Large intestine (tissue), 3 donors: ENCODE measurements around the gene EEFSEC. TPM values are rescaled to one million over a fixed set of nuclear protein-coding genes. Genes with fewer than 3 reads are reported as not detected.

Experiments
- DNase-seq, 2 donors: peaks; one replicate each; pipeline versions ENCODE4 v3.0.0 to v3.0.0-alpha.2; 2013
- H3K27ac ChIP-seq: one replicate; pipeline ENCODE4 v1.5.1; 2013; ENCODE audit warnings: low read length
- H3K27me3 ChIP-seq: 2 replicates; pipeline ENCODE4 v1.6.1; 2013; ENCODE audit warnings: low read length; ENCODE audit not compliant: control insufficient read depth, insufficient read depth
- H3K36me3 ChIP-seq: 2 replicates; pipeline ENCODE4 v1.6.1; 2013; ENCODE audit warnings: low read length; ENCODE audit not compliant: control insufficient read depth, insufficient read depth
- H3K4me1 ChIP-seq: one replicate; pipeline ENCODE4 v1.6.1; 2013; ENCODE audit warnings: low read length; ENCODE audit not compliant: control insufficient read depth, insufficient read depth
- H3K4me3 ChIP-seq: one replicate; pipeline ENCODE4 v1.5.1; 2013; ENCODE audit warnings: low read length
- H3K9me3 ChIP-seq: one replicate; pipeline ENCODE4 v1.6.1; 2013; ENCODE audit warnings: mild to moderate bottlenecking, low read depth, low read length, moderate library complexity; ENCODE audit not compliant: control insufficient read depth
- WGBS: methylation state at CpG from one replicate; pipeline ENCODE4 v1.1.5; 2013; ENCODE audit warnings: low lambda C conversion rate; ENCODE audit not compliant: insufficient coverage; 5-methylcytosine and 5-hydroxymethylcytosine counted together
- polyA plus RNA-seq: library from polyadenylated mRNA; unstranded; fragments of 120-200 nt; gene quantifications from one replicate; pipeline ENCODE4 v1.2.1, GENCODE V29; 2013

Gene EEFSEC
- polyA plus RNA-seq, 1 donor = 23.9 TPM

DNA sequence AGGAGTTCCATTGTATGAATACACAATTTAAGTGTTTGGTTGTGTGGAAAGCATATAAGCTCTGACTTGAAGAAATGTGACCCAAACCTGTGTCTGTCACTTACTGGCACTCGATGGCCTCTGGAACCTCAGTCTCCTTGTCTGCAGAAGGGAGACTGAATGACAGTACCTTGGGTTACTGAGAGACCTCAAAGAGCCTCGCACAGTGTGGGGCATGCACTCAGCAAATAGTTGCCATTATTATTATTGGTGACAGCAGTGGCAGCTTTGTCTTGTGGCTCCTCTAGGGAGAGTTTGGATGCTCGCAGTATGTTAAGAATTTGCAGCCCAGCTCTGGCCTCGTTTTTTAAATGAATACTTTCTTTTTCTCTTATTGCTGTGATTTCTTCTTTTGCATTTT, 43.4 kb downstream of the EEFSEC start:
- no peak overlapping the region for H3K4me3 ChIP-seq
- 68% methylated on average over 2 of the region's 4 CpGs for WGBS
- H3K36me3 ChIP-seq = no peaks in the 10 kb centered on the region
- DNase-seq = no peak
- no peaks in the 10 kb centered on the region for H3K9me3 ChIP-seq
- H3K4me1 ChIP-seq = peaks cover 3% of the 10 kb centered on the region
- H3K27me3 ChIP-seq = no peaks in the 10 kb centered on the region
- no peak overlapping the region for H3K27ac ChIP-seq

GRCh38 chr3:128197855-128198254, 44.6 kb downstream of the EEFSEC start:
- Histone ChIP-seq H3K9me3 (no peaks in the 10 kb centered on the region), H3K4me1 (peaks cover 3% of the 10 kb centered on the region), H3K27ac (no peak overlapping the region), H3K36me3 (no peaks in the 10 kb centered on the region), H3K27me3 (no peaks in the 10 kb centered on the region), H3K4me3 (no peak overlapping the region)
- no CpG with 5 or more reads among the region's 7 CpGs for WGBS
- no peak for DNase-seq

GRCh38 chr3:128198313-128198712, 45.0 kb downstream of the EEFSEC start:
- DNase-seq = no peak
- H3K27me3 ChIP-seq = no peaks in the 10 kb centered on the region
- H3K4me3 ChIP-seq = no peak overlapping the region
- peaks cover 3% of the 10 kb centered on the region for H3K4me1 ChIP-seq
- H3K27ac ChIP-seq = no peak overlapping the region
- WGBS = no CpG with 5 or more reads among the region's 1 CpG
- H3K9me3 ChIP-seq = no peaks in the 10 kb centered on the region
- no peaks in the 10 kb centered on the region for H3K36me3 ChIP-seq

DNA sequence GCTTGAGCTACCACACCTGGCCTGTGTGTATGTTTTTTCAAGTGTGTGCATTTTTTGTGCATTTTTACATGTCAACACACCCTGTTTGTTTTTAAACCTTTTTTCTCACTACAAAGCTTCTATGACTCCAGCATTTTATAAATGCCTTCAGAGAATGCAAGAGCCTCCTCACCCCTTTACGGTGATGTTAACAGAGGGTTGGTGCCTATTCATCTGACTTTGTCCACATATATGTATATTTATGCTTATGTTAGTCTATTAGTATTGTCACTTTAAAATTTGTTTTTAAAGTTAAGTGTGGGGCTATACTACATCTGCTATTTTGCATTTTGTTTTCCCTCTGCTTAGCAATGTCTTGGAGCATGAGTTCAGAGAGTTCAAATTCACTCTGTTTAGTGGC, 45.8 kb downstream of the EEFSEC start:
- H3K27ac ChIP-seq = no peak overlapping the region
- H3K4me3 ChIP-seq = no peak overlapping the region
- H3K9me3 ChIP-seq = no peaks in the 10 kb centered on the region
- DNase-seq = no peak
- H3K4me1 ChIP-seq = peaks cover 3% of the 10 kb centered on the region
- H3K36me3 ChIP-seq = no peaks in the 10 kb centered on the region
- no CpG with 5 or more reads among the region's 1 CpG for WGBS
- no peaks in the 10 kb centered on the region for H3K27me3 ChIP-seq

- no peak overlapping the region for H3K27ac ChIP-seq
- H3K9me3 ChIP-seq = no peaks in the 10 kb centered on the region
- no peaks in the 10 kb centered on the region for H3K4me1 ChIP-seq
- H3K4me3 ChIP-seq = no peak overlapping the region
- DNase-seq = no peak
- no peaks in the 10 kb centered on the region for H3K27me3 ChIP-seq
- 43% methylated on average over 1 of the region's 1 CpG for WGBS
- H3K36me3 ChIP-seq = no peaks in the 10 kb centered on the region
Measured at GRCh38 chr3:128201158-128201755, 48.0 kb downstream of the EEFSEC start.

DNA sequence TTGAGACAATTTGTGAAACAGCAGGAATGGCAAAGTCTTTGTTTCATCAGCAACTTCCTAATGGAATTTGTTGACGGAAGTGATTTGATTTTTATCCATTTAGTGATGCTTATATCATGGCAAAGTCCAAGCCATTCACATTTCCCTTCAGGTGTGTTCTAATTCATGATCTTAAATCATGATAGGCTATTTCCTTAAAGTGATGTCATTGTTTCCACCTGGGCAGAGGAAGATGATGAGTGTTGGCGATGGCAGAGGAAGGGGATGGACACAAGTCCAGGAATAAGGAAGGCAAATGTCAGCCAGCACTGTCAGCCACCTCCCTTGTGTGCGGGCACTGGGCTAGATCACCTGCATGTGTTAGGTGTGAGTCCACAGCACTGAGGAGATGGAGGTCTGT, 49.9 kb downstream of the EEFSEC start:
- Histone ChIP-seq H3K36me3 (no peaks in the 10 kb centered on the region), H3K9me3 (no peaks in the 10 kb centered on the region), H3K4me3 (no peak overlapping the region), H3K27ac (no peak overlapping the region), H3K27me3 (no peaks in the 10 kb centered on the region), H3K4me1 (no peaks in the 10 kb centered on the region)
- no peak for DNase-seq
- no CpG with 5 or more reads among the region's 3 CpGs for WGBS

DNA sequence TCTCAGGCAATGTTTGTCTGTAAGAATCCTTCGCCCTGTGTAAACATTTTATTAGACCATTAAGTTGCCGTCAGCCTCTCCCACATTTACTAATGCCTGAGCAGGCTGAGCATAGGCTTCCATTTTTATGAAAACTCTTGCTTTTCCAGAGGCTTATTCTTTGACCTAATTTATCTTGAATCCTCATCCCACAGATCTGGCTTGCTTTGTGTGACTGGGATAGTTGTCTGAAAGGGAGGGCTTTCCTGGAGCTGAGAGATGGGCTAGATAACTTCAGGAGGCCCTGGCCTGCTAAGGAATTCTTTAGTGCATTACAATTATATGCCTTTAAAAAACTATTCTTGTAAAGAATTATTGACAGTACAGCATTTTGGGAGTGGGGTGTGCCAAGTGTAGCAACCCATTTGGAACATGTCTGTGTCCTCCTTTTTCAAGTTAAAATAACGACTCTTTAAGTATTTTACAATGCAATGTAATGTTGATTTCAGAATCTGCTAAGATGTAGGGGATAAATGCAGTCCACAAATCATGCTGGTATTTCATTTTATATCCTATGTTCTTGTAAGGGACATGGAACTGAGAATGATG, 52.4 kb downstream of the EEFSEC start:
- 72% methylated on average over 3 of the region's 3 CpGs for WGBS
- H3K36me3 ChIP-seq = no peaks in the 10 kb centered on the region
- H3K27ac ChIP-seq = no peak overlapping the region
- no peak for DNase-seq
- no peak overlapping the region for H3K4me3 ChIP-seq
- no peaks in the 10 kb centered on the region for H3K27me3 ChIP-seq
- H3K9me3 ChIP-seq = no peaks in the 10 kb centered on the region
- H3K4me1 ChIP-seq = no peaks in the 10 kb centered on the region

DNA sequence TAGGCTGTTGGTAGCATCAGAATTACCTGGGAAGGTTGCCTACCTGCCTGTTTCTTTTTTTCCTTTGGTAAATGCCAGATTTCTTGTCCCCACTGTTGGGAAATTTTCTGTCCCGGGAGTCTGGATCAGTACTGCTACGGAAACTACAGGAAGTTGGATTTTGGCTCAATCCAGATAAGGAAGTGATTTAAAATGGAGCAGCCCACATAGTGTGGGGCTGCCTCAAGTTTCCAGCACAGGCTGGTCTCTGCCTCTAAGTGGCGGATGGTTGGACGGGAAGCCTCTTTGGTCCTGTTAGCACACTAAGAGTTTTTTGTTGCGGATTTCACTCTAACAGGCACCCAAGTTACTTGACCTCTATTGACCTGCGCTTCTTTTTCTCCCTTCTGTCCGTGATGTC, 54.7 kb downstream of the EEFSEC start:
- 60% methylated on average over 1 of the region's 7 CpGs for WGBS
- Histone ChIP-seq H3K27me3 (no peaks in the 10 kb centered on the region), H3K9me3 (no peaks in the 10 kb centered on the region), H3K27ac (no peak overlapping the region), H3K4me3 (no peak overlapping the region), H3K4me1 (no peaks in the 10 kb centered on the region), H3K36me3 (no peaks in the 10 kb centered on the region)
- DNase-seq = no peak

- no peak for DNase-seq
- no peaks in the 10 kb centered on the region for H3K4me1 ChIP-seq
- H3K36me3 ChIP-seq = no peaks in the 10 kb centered on the region
- no peaks in the 10 kb centered on the region for H3K27me3 ChIP-seq
- H3K9me3 ChIP-seq = no peaks in the 10 kb centered on the region
- H3K4me3 ChIP-seq = no peak overlapping the region
- WGBS = no CpG with 5 or more reads among the region's 3 CpGs
- no peak overlapping the region for H3K27ac ChIP-seq
Measured at GRCh38 chr3:128210711-128211110, 57.4 kb downstream of the EEFSEC start.

DNA sequence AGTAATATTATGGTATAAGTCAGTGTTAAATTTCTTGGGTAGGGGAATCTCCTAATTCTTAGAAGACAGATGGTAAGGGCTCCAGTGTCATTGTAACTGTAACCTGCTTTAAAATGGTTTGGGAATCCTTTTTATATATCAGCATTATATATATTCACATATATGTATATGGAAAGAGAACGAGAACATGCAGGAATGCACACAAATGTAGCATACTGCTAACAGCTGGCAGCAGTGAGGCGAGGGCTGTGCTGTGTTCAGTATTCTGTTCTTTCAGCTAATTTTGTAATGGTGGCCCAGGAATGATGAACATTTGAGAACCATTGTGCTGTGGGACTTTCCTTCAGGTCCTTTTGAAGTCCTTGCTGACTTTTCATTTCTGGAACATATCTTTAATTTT, 60.8 kb downstream of the EEFSEC start:
- no peaks in the 10 kb centered on the region for H3K36me3 ChIP-seq
- H3K9me3 ChIP-seq = no peaks in the 10 kb centered on the region
- H3K4me3 ChIP-seq = no peak overlapping the region
- H3K27ac ChIP-seq = no peak overlapping the region
- H3K27me3 ChIP-seq = no peaks in the 10 kb centered on the region
- WGBS = no CpG with 5 or more reads among the region's 2 CpGs
- DNase-seq = no peak
- H3K4me1 ChIP-seq = no peaks in the 10 kb centered on the region

GRCh38 chr3:128215290-128215689, 62.0 kb downstream of the EEFSEC start:
- DNase-seq = no peak
- no peaks in the 10 kb centered on the region for H3K4me1 ChIP-seq
- no peaks in the 10 kb centered on the region for H3K9me3 ChIP-seq
- H3K36me3 ChIP-seq = no peaks in the 10 kb centered on the region
- no peak overlapping the region for H3K4me3 ChIP-seq
- no peaks in the 10 kb centered on the region for H3K27me3 ChIP-seq
- WGBS = 100% methylated on average over 1 of the region's 2 CpGs
- no peak overlapping the region for H3K27ac ChIP-seq
